ENCODE measurements around the gene ANKRD11.
"Not testable (repeated sequence)": the region's sequence is repeated elsewhere in the genome, so short reads cannot be mapped to it uniquely, and the experiment has no call there.

DNA sequence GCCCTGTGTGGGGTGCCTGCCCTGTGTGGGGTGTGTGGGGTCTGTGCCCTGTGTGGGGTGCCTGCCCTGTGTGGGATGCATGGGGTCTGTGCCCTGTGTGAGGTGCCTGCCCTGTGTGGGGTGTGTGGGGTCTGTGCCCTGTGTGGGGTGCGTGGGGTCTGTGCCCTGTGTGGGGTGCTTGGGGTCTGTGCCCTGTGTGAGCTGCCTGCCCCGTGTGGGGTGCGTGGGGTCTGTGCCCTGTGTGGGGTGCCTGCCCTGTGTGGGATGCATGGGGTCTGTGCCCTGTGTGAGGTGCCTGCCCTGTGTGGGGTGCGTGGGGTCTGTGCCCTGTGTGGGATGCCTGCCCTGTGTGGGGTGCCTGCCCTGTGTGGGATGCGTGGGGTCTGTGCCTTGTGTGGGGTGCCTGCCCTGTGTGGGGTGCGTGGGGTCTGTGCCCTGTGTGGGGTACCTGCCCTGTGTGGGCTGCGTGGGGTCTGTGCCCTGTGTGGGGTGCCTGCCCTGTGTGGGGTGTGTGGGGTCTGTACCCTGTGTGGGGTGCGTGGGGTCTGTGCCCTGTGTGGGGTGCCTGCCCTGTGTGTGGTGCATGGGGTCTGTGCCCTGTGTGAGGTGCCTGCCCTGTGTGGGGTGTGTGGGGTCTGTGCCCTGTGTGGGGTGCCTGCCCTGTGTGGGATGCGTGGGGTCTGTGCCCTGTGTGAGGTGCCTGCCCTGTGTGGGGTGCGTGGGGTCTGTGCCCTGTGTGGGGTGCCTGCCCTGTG, 190.8 kb downstream of the ANKRD11 start:
- TF ChIP-seq, protein P1, sequence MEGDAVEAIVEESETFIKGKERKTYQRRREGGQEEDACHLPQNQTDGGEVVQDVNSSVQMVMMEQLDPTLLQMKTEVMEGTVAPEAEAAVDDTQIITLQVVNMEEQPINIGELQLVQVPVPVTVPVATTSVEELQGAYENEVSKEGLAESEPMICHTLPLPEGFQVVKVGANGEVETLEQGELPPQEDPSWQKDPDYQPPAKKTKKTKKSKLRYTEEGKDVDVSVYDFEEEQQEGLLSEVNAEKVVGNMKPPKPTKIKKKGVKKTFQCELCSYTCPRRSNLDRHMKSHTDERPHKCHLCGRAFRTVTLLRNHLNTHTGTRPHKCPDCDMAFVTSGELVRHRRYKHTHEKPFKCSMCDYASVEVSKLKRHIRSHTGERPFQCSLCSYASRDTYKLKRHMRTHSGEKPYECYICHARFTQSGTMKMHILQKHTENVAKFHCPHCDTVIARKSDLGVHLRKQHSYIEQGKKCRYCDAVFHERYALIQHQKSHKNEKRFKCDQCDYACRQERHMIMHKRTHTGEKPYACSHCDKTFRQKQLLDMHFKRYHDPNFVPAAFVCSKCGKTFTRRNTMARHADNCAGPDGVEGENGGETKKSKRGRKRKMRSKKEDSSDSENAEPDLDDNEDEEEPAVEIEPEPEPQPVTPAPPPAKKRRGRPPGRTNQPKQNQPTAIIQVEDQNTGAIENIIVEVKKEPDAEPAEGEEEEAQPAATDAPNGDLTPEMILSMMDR (IDR thresholded peaks at IDR 0.05 in 2 of 3, conservative IDR thresholded peaks at IDR 0.05 in 1 of 3; ENCODE audit: borderline replicate concordance in 1 of 3, insufficient read depth in 1 of 3, low read depth in 2 of 3, low read length in 2 of 3): not testable (repeated sequence)
- not testable (repeated sequence) for TF ChIP-seq TCF7L2 (IDR thresholded peaks at IDR 0.05; ENCODE audit: borderline replicate concordance, extremely low read depth, insufficient read depth, insufficient read length); SIN3A (IDR thresholded peaks at IDR 0.05; ENCODE audit: low read depth); EZH2 (IDR thresholded peaks at IDR 0.05); POLR2AphosphoS5 (IDR thresholded peaks at IDR 0.05; ENCODE audit: low read depth, low read length); ZNF274 (IDR thresholded peaks at IDR 0.05; ENCODE audit: low read depth, low read length); POLR2A (IDR thresholded peaks at IDR 0.05; ENCODE audit: borderline replicate concordance, extremely low read depth, insufficient read depth, insufficient read length)

All from HCT116 (cell line).